ENCODE data around the gene FKBP1A. TPM values are rescaled to one million over a fixed set of nuclear protein-coding genes. Genes with fewer than 3 reads are reported as not detected.

FKBP1A gene
- total and polyA plus RNA-seq, 2 donors (not counting 3 experiments of a cell fraction or from before 2014, with no cell fraction given), result 968 to 1,972 TPM

- Histone ChIP-seq H3K27ac (ENCODE audit: insufficient read depth, low read depth, low read length) (no peak overlapping the region), H3K4me3 (replicated peaks in 1 of 3; ENCODE audit: insufficient read depth in 1 of 3, low read depth in 1 of 3, low read length in 3 of 3) (no peak overlapping the region), H3K79me2 (ENCODE audit: control insufficient read depth, insufficient read depth, low read length) (peaks cover 85% of the 10 kb centered on the region), H3K36me3 (ENCODE audit: control insufficient read depth in 2 of 2, extremely low read depth in 1 of 2, insufficient read depth in 2 of 2, low read length in 2 of 2) (peaks cover 25% of the 10 kb centered on the region in 2 experiments), H4K20me1 (replicated peaks; ENCODE audit: control insufficient read depth, extremely low read depth, insufficient read depth, low read length) (peaks cover 3% of the 10 kb centered on the region), H3K9me3 (replicated peaks; ENCODE audit: control insufficient read depth, insufficient read depth, low read length) (no peaks in the 10 kb centered on the region), H3K4me1 (ENCODE audit: control insufficient read depth, extremely low read depth, insufficient read depth, low read length) (peaks cover 76% of the 10 kb centered on the region), H3K9ac (replicated peaks; ENCODE audit: extremely low read depth, insufficient read depth, low read length) (no peak overlapping the region), H2AFZ (ENCODE audit: low read depth, low read length) (no peak overlapping the region), H3K9me1 (replicated peaks; ENCODE audit: control insufficient read depth, extremely low read depth, insufficient read depth, low read length) (no peaks in the 10 kb centered on the region), H3K27me3 (ENCODE audit: control insufficient read depth in 2 of 2, insufficient read depth in 2 of 2, low read length in 2 of 2) (no peaks in the 10 kb centered on the region), H3K4me2 (ENCODE audit: insufficient read depth, low read length) (no peak overlapping the region)
- TF ChIP-seq FOS (IDR thresholded peaks at IDR 0.05; ENCODE audit: borderline replicate concordance, insufficient read depth, low read length) (no peak), GATA2 (IDR thresholded peaks at IDR 0.05; ENCODE audit: insufficient read depth, insufficient read length, low read depth, low read length) (no peak), POLR2A (IDR thresholded peaks at IDR 0.05; ENCODE audit: low read depth, low read length) (no peak), EZH2 (IDR thresholded peaks at IDR 0.05; ENCODE audit: borderline replicate concordance, low read depth, low read length, severe bottlenecking) (no peak), MYC (IDR thresholded peaks at IDR 0.05; ENCODE audit: low read depth, low read length) (no peak)
- TF ChIP-seq, protein P1, sequence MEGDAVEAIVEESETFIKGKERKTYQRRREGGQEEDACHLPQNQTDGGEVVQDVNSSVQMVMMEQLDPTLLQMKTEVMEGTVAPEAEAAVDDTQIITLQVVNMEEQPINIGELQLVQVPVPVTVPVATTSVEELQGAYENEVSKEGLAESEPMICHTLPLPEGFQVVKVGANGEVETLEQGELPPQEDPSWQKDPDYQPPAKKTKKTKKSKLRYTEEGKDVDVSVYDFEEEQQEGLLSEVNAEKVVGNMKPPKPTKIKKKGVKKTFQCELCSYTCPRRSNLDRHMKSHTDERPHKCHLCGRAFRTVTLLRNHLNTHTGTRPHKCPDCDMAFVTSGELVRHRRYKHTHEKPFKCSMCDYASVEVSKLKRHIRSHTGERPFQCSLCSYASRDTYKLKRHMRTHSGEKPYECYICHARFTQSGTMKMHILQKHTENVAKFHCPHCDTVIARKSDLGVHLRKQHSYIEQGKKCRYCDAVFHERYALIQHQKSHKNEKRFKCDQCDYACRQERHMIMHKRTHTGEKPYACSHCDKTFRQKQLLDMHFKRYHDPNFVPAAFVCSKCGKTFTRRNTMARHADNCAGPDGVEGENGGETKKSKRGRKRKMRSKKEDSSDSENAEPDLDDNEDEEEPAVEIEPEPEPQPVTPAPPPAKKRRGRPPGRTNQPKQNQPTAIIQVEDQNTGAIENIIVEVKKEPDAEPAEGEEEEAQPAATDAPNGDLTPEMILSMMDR (IDR thresholded peaks at IDR 0.05; ENCODE audit: extremely low read depth in 1 of 2, insufficient read depth in 1 of 2, low read depth in 1 of 2, low read length in 2 of 2), result no peak
- no peak for DNase-seq (ENCODE audit: low read depth, low spot score)
- no peak for FAIRE-seq
- intact Hi-C loops (cut with micrococcal nuclease), result no loop called here
- ChIA-PET POLR2A (no interaction called here), CTCF (interaction anchor here (1.0 to 2.0 kb wide), 6 partner anchors 8 to 65 kb away, joined by 3 to 8 read pairs (median 4); no protein-coding TSS in a partner anchor)
- dilution Hi-C loops (cut with MboI; ENCODE audit: extremely low pct_ligation_motif_present, low sequenced_read_pairs), result no loop called here
- BruUV-seq (replicated peaks), result no TSS peak
Measured at GRCh38 chr20:1371830-1372539, 20.9 kb downstream of the FKBP1A start.

All from endothelial cell of umbilical vein (primary cell).